Activated T-cell treated with anti-CD3 and anti-CD28 coated beads, Interleukin-2, amount 50 U/mL, for 4 hours (primary cell): ENCODE results near the gene TMEM37. TPM values are rescaled to one million over a fixed set of nuclear protein-coding genes. Genes with fewer than 3 reads are reported as not detected.
A peak's percentile ranks its signal among the peaks of the same experiment; 100 is the strongest.

Experiments used
- ATAC-seq, 2 donors: fragments of 200-7000 bp; cut with Tn5 transposase; one replicate each; pipeline ENCODE4 v1.10.0; 2021
- DNase-seq: peaks from one replicate; pipeline ENCODE4 v3.0.0-alpha.2; 2020
- H3K27me3 Mint-ChIP-seq: one replicate; pipeline ENCODE4 v1.8.0; 2021; ENCODE audit warnings: low read depth, mixed read lengths
- H3K36me3 Mint-ChIP-seq: one replicate; pipeline ENCODE4 v1.8.0; 2022; ENCODE audit warnings: mixed read lengths; ENCODE audit not compliant: insufficient read depth
- H3K4me1 Mint-ChIP-seq: one replicate; pipeline ENCODE4 v1.8.0; 2021; ENCODE audit warnings: low read depth, mixed read lengths
- H3K4me3 Mint-ChIP-seq: one replicate; pipeline ENCODE4 v1.8.0; 2021; ENCODE audit warnings: mild to moderate bottlenecking, moderate library complexity, mixed read lengths
- H3K9me3 Mint-ChIP-seq: one replicate; pipeline ENCODE4 v1.8.0; 2021; ENCODE audit warnings: mixed read lengths
- total RNA-seq, 3 donors: library from RNA; stranded (reverse); gene quantifications; one replicate each; pipeline ENCODE4 v1.2.1, GENCODE V29; 2021

The TMEM37 gene
- total RNA-seq, 3 donors from 2014 or later = 0.11 to 0.27 TPM; not detected in 1

DNA sequence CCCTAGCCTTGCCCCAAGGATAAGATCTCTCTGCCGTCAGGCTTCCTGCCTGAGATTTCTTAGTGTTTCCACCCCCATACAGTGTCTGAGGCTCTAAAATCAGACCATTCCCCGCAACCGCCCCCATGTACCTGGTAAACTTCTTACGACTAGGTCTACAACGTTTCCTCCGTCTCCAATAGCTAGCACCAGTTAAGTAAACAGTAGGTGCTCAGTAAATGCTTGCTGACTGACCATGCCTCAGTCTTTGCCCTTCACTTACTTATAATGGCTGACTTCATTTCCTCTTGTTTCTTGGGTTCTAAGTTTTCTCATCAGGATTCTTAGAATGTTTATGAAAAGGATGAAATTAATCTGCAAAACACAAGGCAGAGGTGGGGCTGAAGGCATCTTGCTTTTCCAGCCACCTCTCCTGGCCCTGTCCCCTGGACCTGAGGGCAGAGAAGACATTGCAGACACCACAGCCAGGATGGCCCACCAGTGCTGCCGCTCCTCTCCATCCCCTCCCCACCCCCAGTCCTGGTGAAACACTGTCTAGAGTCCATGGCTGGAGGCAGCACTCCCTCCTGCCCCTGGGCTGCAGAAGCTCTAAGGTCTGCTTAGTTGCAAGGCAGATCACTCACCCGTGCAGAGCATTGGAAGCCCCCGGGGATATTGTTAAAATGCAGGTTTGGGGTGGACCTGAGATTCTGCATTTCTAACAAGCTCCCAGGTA, 16.9 kb downstream of the TMEM37 start:
- Mint-ChIP-seq H3K27me3 (peaks cover 30% of the 10 kb centered on the region), H3K4me1 (no peaks in the 10 kb centered on the region), H3K4me3 (no peak overlapping the region)

GRCh38 chr2:119449521-119449920, 17.9 kb downstream of the TMEM37 start:
- H3K4me1 Mint-ChIP-seq = no peaks in the 10 kb centered on the region
- no peak overlapping the region for H3K4me3 Mint-ChIP-seq
- H3K27me3 Mint-ChIP-seq = peaks cover 34% of the 10 kb centered on the region
- no peaks in the 10 kb centered on the region for H3K36me3 Mint-ChIP-seq
- ATAC-seq = no peak
- no peaks in the 10 kb centered on the region for H3K9me3 Mint-ChIP-seq
- no peak for DNase-seq

More for the DNA sequence above, 16.9 kb downstream of the TMEM37 start:
- ATAC-seq (no peak), DNase-seq (no peak)
- no peaks in the 10 kb centered on the region for H3K9me3 Mint-ChIP-seq
- H3K36me3 Mint-ChIP-seq = no peaks in the 10 kb centered on the region

DNA sequence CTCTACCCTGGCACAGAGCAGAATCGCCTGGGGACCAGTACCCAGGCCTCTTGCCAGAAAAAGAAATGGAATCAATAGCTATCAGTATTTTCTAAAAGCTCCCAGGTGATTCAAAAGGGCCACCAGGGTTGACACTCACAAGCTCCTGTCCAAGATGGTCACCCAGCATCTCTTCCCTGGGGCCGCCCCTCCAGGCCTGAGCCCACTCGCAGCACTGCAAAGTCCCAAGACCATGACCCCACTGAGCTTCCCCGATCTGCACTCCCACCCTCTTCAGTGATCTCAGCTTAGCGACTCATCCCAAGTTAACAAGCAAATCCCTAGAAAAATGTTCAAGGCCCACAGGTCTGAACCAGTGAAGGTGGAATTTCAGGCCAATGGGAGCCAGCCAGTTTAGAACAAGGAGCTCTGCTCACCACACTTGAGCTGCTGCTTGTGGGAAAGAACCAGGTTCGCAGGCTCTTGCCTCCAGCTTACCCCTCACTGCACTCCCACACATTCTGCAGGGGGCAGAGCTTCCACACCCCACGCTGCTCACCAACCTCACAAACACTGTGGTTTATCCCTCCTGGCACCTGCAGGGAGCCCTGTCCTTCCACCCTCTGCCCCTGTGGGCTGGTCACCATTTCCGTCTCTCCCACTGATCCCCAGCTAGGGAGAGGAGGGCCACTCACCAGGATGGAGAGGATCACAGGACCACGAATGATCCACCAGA, 19.8 kb downstream of the TMEM37 start:
- ATAC-seq (no peak), DNase-seq (no peak)
- Mint-ChIP-seq H3K4me3 (no peak overlapping the region), H3K36me3 (no peaks in the 10 kb centered on the region), H3K4me1 (no peaks in the 10 kb centered on the region), H3K27me3 (peaks cover 33% of the 10 kb centered on the region), H3K9me3 (no peaks in the 10 kb centered on the region)

DNA sequence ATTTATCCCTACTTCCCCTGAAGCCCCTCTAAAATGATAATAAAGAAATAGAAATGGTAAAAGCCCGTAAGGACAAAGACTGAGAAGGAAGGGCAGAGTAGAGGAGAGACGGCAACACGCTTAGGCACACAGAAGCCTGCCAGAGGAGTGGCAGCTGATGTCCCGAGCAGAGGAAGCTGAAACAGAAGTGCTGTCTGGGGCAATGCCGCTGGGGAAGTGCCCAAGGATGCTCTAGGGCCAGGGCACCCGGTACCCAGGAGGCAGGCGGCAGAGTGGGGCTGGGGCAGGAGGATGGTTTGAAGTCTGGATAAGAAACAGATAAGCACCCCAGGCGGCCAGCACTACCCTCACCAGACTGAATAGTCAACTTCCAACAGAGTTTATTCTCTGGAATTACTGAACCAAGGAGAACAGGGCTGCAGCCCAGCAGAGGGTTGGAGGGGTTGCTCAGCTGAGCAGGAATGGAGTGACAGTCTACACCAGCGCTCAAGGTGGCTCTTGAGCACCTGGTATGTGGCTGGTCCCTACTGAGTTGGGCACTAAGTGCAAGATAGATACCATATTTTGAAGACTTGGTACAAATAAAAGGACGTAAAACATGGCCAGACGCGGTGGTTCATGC, 22.4 kb downstream of the TMEM37 start:
- ATAC-seq (no peak), DNase-seq (no peak)
- Mint-ChIP-seq H3K4me1 (no peaks in the 10 kb centered on the region), H3K4me3 (no peak overlapping the region), H3K36me3 (no peaks in the 10 kb centered on the region), H3K9me3 (no peaks in the 10 kb centered on the region), H3K27me3 (peaks cover 32% of the 10 kb centered on the region)

GRCh38 chr2:119455066-119455718, 23.5 kb downstream of the TMEM37 start:
- no peaks in the 10 kb centered on the region for H3K36me3 Mint-ChIP-seq
- H3K9me3 Mint-ChIP-seq = no peaks in the 10 kb centered on the region
- DNase-seq (no peak), ATAC-seq (no peak)
- H3K27me3 Mint-ChIP-seq = peaks cover 27% of the 10 kb centered on the region
- H3K4me3 Mint-ChIP-seq = no peak overlapping the region
- no peaks in the 10 kb centered on the region for H3K4me1 Mint-ChIP-seq

GRCh38 chr2:119460076-119460475, 28.4 kb downstream of the TMEM37 start:
- no peaks in the 10 kb centered on the region for H3K36me3 Mint-ChIP-seq
- ATAC-seq (no peak), DNase-seq (no peak)
- no peaks in the 10 kb centered on the region for H3K9me3 Mint-ChIP-seq
- no peak overlapping the region for H3K4me3 Mint-ChIP-seq
- H3K4me1 Mint-ChIP-seq = no peaks in the 10 kb centered on the region
- peaks cover 5% of the 10 kb centered on the region for H3K27me3 Mint-ChIP-seq

DNA sequence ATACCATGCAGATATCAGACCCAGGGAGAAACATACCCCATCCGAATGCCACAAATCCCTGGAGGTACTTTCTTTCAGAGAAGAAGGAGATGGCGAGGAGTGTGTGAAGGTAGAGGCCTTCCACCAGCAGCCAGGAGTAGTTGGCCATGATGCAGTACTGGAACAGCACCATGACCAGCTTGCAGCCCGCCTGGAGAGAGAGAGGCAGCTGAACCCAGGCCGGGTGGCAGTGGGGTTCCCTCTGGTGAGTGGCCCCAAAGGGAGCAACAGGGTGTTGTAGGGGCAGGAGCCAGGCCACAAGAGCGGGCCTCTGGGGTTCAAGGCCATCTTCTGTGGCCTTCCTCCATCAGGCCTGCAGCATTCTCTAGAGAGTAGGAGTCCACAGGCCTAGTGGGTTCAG, 30.2 kb downstream of the TMEM37 start:
- Mint-ChIP-seq H3K4me3 (no peak overlapping the region), H3K36me3 (no peaks in the 10 kb centered on the region), H3K4me1 (no peaks in the 10 kb centered on the region), H3K27me3 (peaks cover 2% of the 10 kb centered on the region), H3K9me3 (no peaks in the 10 kb centered on the region)
- DNase-seq = no peak
- ATAC-seq = no peak

- peaks cover 2% of the 10 kb centered on the region for H3K27me3 Mint-ChIP-seq
- DNase-seq (no peak), ATAC-seq (no peak)
- no peaks in the 10 kb centered on the region for H3K36me3 Mint-ChIP-seq
- H3K9me3 Mint-ChIP-seq = no peaks in the 10 kb centered on the region
- H3K4me1 Mint-ChIP-seq = no peaks in the 10 kb centered on the region
- no peak overlapping the region for H3K4me3 Mint-ChIP-seq
Measured at GRCh38 chr2:119462574-119462973, 30.9 kb downstream of the TMEM37 start.

- H3K4me3 Mint-ChIP-seq = no peak overlapping the region
- H3K4me1 Mint-ChIP-seq = no peaks in the 10 kb centered on the region
- no peak for DNase-seq
- H3K36me3 Mint-ChIP-seq = no peaks in the 10 kb centered on the region
- H3K27me3 Mint-ChIP-seq = no peaks in the 10 kb centered on the region
- ATAC-seq = peak in 1 of 2 donors; percentile 18
- H3K9me3 Mint-ChIP-seq = no peaks in the 10 kb centered on the region
Measured at GRCh38 chr2:119463136-119463535, 31.5 kb downstream of the TMEM37 start.

GRCh38 chr2:119463990-119464389, 32.3 kb downstream of the TMEM37 start:
- ATAC-seq (no peak), DNase-seq (no peak)
- no peaks in the 10 kb centered on the region for H3K4me1 Mint-ChIP-seq
- H3K9me3 Mint-ChIP-seq = no peaks in the 10 kb centered on the region
- H3K27me3 Mint-ChIP-seq = peaks cover 3% of the 10 kb centered on the region
- H3K4me3 Mint-ChIP-seq = no peak overlapping the region
- H3K36me3 Mint-ChIP-seq = no peaks in the 10 kb centered on the region

GRCh38 chr2:119464981-119465380, 33.3 kb downstream of the TMEM37 start:
- Mint-ChIP-seq H3K9me3 (no peaks in the 10 kb centered on the region), H3K27me3 (peaks cover 3% of the 10 kb centered on the region), H3K4me1 (no peaks in the 10 kb centered on the region), H3K36me3 (no peaks in the 10 kb centered on the region), H3K4me3 (no peak overlapping the region)
- ATAC-seq (no peak), DNase-seq (no peak)

GRCh38 chr2:119465687-119466086, 34.0 kb downstream of the TMEM37 start:
- Mint-ChIP-seq H3K36me3 (no peaks in the 10 kb centered on the region), H3K27me3 (peaks cover 3% of the 10 kb centered on the region), H3K4me1 (no peaks in the 10 kb centered on the region), H3K4me3 (no peak overlapping the region), H3K9me3 (no peaks in the 10 kb centered on the region)
- DNase-seq (no peak), ATAC-seq (no peak)

GRCh38 chr2:119466373-119466772, 34.7 kb downstream of the TMEM37 start:
- no peak for DNase-seq
- no peak for ATAC-seq
- H3K9me3 Mint-ChIP-seq = no peaks in the 10 kb centered on the region
- no peak overlapping the region for H3K4me3 Mint-ChIP-seq
- H3K4me1 Mint-ChIP-seq = no peaks in the 10 kb centered on the region
- H3K27me3 Mint-ChIP-seq = peaks cover 3% of the 10 kb centered on the region
- no peaks in the 10 kb centered on the region for H3K36me3 Mint-ChIP-seq

DNA sequence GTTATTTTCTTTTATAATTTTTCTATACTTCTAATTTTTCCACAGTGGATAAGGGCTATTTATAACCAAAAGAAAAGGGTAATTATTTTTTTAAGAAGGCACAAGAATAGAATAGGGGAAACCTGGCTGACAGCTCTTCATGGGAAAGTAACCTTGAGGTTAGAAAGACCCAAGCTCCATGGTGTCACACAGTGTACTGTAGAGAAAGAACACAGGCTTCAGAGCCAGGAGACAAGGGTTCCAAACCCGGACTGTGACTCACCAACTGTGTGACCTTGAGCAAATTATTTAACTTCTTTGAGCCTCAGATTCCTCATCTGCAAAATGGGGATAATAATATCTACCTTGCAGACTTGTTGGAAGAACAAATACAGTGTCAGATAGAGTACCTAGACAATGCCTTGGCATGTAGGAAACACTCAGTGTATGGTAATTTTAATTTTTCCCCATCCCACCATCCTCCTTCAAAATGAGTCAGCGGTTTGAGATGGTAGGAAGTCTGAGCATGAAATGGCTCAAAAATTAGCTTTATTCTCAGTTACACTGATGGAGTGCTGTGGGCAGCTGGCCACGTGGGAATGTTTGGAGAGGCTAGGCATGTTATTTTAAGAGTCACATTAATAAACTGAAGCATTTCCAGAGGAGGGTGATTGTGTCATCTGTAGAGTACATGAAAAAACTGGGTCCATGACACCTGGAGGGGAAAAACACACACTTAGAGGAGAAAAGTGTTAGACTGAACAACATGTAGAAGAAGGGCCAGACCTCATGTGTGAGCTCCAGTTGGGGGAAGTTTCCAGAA, 36.7 kb downstream of the TMEM37 start:
- no peak overlapping the region for H3K4me3 Mint-ChIP-seq
- no peaks in the 10 kb centered on the region for H3K4me1 Mint-ChIP-seq
- no peaks in the 10 kb centered on the region for H3K9me3 Mint-ChIP-seq
- DNase-seq = no peak
- H3K36me3 Mint-ChIP-seq = no peaks in the 10 kb centered on the region
- H3K27me3 Mint-ChIP-seq = peaks cover 3% of the 10 kb centered on the region
- no peak for ATAC-seq
